NCI-H2081 treated with DMSO at 0.1 percent for 48 hours (cell line): ENCODE measurements around the gene SLC35B2.

Experiments
- DNase-seq: peaks from one replicate; lab custom pipeline; 2025; lab: John Stamatoyannopoulos, UW

SLC35B2 gene

GRCh38 chr6:44254191-44255104, 2.9 kb downstream of the SLC35B2 start:
- no peak for DNase-seq

- DNase-seq, result no peak
Measured at GRCh38 chr6:44253307-44254101, 3.8 kb downstream of the SLC35B2 start.

- no peak for DNase-seq
Measured at GRCh38 chr6:44251576-44252524, 5.5 kb downstream of the SLC35B2 start.

- DNase-seq, result no peak
Measured at GRCh38 chr6:44250718-44251123, 6.6 kb downstream of the SLC35B2 start.

GRCh38 chr6:44250067-44250717, 7.1 kb downstream of the SLC35B2 start:
- DNase-seq, result no peak

GRCh38 chr6:44249082-44249748, 8.1 kb downstream of the SLC35B2 start:
- no peak for DNase-seq

GRCh38 chr6:44248579-44248978, 8.7 kb downstream of the SLC35B2 start:
- DNase-seq, result no peak

GRCh38 chr6:44247338-44248302, 9.7 kb downstream of the SLC35B2 start:
- no peak for DNase-seq

GRCh38 chr6:44246663-44247337, 10.5 kb downstream of the SLC35B2 start, which contains the start of gene HSP90AB1:
Gene HSP90AB1, plus strand, starts transcription at chr6:44247101. Its CDS starts 1,529 bp downstream, at chr6:44248630.
- peak; percentile 75 for DNase-seq

GRCh38 chr6:44245912-44246662, 11.2 kb downstream of the SLC35B2 start:
- no peak for DNase-seq

GRCh38 chr6:44245391-44245911, 11.9 kb downstream of the SLC35B2 start:
- no peak for DNase-seq

- DNase-seq, result no peak
Measured at GRCh38 chr6:44243345-44243744, 14.0 kb downstream of the SLC35B2 start.

GRCh38 chr6:44238687-44239350, 18.5 kb downstream of the SLC35B2 start:
- no peak for DNase-seq

GRCh38 chr6:44237813-44238433, 19.4 kb downstream of the SLC35B2 start:
- DNase-seq, result no peak

GRCh38 chr6:44237021-44237812, 20.1 kb downstream of the SLC35B2 start:
- peak; percentile 39 for DNase-seq
